Measurements from ENCODE around the gene GNA14. TPM values are rescaled to one million over a fixed set of nuclear protein-coding genes. Genes with fewer than 3 reads are reported as not detected.

GNA14 gene
- total and polyA plus RNA-seq, 7 donors: 0.31 to 1.1 (median 0.47) TPM

DNA sequence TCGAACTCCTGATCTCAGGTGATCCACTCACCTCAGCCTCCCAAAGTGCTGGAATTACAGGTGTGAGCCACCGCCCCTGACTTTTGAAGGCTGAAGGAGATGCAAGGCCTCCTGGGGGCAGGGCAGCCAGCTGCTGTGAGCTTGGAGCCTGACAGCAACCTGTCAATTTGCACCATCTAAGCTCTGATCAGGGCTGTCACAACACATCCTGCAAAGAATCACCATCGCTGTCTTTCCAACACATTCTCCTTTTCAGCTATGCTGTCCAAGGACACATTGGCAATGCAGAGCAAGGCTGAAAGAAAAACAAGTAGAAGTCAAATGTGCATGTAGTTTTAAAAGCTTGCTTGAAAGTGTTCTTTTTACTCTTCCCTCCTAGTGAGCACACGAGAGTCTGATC lies 54.6 kb downstream of the GNA14 start:
- intact Hi-C loops (cut with DNase I): loop anchor here in 1 of 2 donors (10.0 kb wide), 1 partner anchor 59 kb away; no protein-coding TSS in a partner anchor
- no peaks in the 10 kb centered on the region for H3K36me3 ChIP-seq (ENCODE audit: insufficient read depth in 1 of 2, low read depth in 1 of 2)
- no peak overlapping the region for H3K27ac ChIP-seq
- TF ChIP-seq, protein P1, sequence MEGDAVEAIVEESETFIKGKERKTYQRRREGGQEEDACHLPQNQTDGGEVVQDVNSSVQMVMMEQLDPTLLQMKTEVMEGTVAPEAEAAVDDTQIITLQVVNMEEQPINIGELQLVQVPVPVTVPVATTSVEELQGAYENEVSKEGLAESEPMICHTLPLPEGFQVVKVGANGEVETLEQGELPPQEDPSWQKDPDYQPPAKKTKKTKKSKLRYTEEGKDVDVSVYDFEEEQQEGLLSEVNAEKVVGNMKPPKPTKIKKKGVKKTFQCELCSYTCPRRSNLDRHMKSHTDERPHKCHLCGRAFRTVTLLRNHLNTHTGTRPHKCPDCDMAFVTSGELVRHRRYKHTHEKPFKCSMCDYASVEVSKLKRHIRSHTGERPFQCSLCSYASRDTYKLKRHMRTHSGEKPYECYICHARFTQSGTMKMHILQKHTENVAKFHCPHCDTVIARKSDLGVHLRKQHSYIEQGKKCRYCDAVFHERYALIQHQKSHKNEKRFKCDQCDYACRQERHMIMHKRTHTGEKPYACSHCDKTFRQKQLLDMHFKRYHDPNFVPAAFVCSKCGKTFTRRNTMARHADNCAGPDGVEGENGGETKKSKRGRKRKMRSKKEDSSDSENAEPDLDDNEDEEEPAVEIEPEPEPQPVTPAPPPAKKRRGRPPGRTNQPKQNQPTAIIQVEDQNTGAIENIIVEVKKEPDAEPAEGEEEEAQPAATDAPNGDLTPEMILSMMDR (IDR thresholded peaks at IDR 0.05): no peak
- DNase-seq (no peak), ATAC-seq (no peak)
- H3K4me1 ChIP-seq: peaks cover 5% of the 10 kb centered on the region
- H3K9me3 ChIP-seq: no peaks in the 10 kb centered on the region
- H3K27me3 ChIP-seq (ENCODE audit: insufficient read depth in 3 of 3, low read length in 2 of 3): peaks cover 0 to 1% (median 0%) of the 10 kb centered on the region in 3 donors
- WGBS, 3 donors: 78 to 93% (median 81%) methylated on average over 4 of the region's 4 CpGs
- no peak overlapping the region for H3K4me3 ChIP-seq

DNA sequence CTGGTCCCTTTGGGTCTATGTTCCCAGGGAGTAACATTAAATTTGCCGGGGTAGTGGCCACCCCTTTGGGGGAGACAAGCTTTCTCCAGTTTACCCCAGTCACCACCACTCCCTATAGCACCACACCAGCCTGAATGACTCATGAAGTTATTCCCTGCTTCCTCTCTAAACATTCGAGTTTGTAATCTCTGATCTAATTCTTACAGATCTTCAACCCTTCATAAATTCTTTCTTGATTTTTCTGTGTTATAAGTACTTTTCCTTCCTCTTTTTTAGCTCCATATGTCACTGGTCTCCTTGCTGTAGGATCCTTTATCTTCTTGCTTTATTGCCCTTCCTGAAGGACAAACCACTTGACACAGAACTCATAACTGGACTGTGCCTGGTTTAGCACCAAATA lies 55.6 kb downstream of the GNA14 start:
- no peaks in the 10 kb centered on the region for H3K9me3 ChIP-seq
- TF ChIP-seq, protein P1 (IDR thresholded peaks at IDR 0.05): no peak
- H3K27ac ChIP-seq: no peak overlapping the region
- DNase-seq (no peak), ATAC-seq (no peak)
- 77 to 83% (median 81%) methylated on average over 2 of the region's 2 CpGs for WGBS, 3 donors
- intact Hi-C loops (cut with DNase I): loop anchor here in 1 of 2 donors (10.0 kb wide), 1 partner anchor 58 kb away; no protein-coding TSS in a partner anchor
- H3K36me3 ChIP-seq (ENCODE audit: insufficient read depth in 1 of 2, low read depth in 1 of 2): no peaks in the 10 kb centered on the region
- H3K27me3 ChIP-seq (ENCODE audit: insufficient read depth in 3 of 3, low read length in 2 of 3): peaks cover 0 to 1% (median 0%) of the 10 kb centered on the region in 3 donors
- peaks cover 5% of the 10 kb centered on the region for H3K4me1 ChIP-seq
- H3K4me3 ChIP-seq: no peak overlapping the region

DNA sequence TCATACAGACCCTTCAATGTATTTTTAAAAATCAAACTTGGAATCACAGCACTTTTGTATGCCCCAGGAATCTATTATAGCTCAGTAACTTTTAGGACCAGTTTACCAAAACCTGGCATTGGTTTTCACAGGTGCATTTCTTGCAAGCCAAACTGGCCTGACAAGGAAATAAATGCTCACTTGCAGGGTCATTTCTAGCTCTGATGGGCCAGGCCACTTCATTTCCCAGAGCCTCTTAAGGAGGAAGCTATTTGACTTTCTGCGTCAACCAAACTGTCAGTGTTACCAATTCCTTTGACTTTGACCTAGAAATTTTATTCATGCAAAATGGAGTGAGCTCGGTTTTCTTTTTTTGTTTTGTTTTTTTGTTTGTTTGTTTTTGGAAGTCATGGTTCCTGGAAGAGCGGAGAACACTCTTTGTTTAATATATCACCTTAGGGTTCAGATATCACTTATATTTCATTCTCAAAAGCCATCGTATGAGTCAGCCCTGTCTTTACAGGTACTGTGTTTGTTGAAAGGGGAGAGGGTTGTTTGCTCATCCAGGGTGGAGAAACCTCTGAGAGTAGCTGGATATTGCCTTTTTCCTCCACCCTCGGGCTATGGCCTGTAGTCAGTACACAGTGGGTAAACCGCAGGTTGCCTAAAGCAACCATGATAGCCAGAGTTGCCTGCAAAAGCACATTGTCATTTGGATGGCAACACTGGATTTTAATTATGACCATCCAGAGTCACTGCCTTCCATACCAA lies 58.9 kb downstream of the GNA14 start:
- H3K4me1 ChIP-seq: no peaks in the 10 kb centered on the region
- TF ChIP-seq, protein P1 (IDR thresholded peaks at IDR 0.05): no peak
- DNase-seq (no peak), ATAC-seq (no peak)
- WGBS, 3 donors: 67 to 78% (median 74%) methylated on average over 6 of the region's 6 CpGs
- no peaks in the 10 kb centered on the region for H3K9me3 ChIP-seq
- intact Hi-C loops (cut with DNase I): no loop called here
- no peak overlapping the region for H3K27ac ChIP-seq
- H3K36me3 ChIP-seq (ENCODE audit: insufficient read depth in 1 of 2, low read depth in 1 of 2): no peaks in the 10 kb centered on the region
- H3K27me3 ChIP-seq (ENCODE audit: insufficient read depth in 3 of 3, low read length in 2 of 3): peaks cover 0 to 1% (median 0%) of the 10 kb centered on the region in 3 donors
- H3K4me3 ChIP-seq: no peak overlapping the region

DNA sequence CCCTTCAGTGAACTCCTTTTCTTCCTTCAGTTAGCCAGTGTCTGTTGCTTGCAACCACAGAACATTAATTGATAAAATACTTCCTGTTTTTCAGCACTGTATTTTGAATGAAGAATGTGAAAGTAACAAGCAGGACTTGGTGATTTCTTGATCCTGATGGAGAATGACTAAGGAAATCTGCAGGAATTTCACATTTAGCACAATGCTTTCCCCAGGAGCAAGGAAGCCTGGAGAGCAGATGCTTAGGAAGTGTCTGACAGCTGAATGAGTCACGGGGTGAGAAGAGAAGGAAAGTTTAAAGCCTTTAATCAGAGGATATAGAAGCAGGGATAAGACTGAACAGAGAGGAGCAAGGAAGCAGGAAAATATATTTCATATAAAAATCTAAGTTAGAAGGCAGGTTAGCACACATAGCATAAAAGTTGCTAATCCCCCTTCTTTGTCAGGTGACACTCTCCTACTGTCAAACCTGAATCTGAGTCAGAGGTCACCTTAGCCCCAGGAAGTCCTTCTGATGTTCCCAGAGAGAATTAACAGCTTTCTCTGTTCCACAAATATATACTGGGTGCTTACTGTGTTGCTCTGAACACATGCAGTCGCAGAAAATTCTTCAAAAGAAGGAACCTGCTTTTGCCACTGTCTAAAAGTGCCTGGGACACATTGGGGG lies 59.7 kb downstream of the GNA14 start:
- ATAC-seq: peak in 1 of 4 donors; percentile 48
- no peak overlapping the region for H3K27ac ChIP-seq

More for the DNA sequence above, 59.7 kb downstream of the GNA14 start:
- no peak for DNase-seq
- Histone ChIP-seq H3K4me3 (no peak overlapping the region), H3K4me1 (no peaks in the 10 kb centered on the region), H3K27me3 (ENCODE audit: insufficient read depth in 3 of 3, low read length in 2 of 3) (peaks cover 0 to 1% (median 0%) of the 10 kb centered on the region in 3 donors), H3K9me3 (no peaks in the 10 kb centered on the region), H3K36me3 (ENCODE audit: insufficient read depth in 1 of 2, low read depth in 1 of 2) (no peaks in the 10 kb centered on the region)
- WGBS, 3 donors: 38 to 46% (median 43%) methylated on average over 2 of the region's 2 CpGs
- TF ChIP-seq, protein P1 (IDR thresholded peaks at IDR 0.05): no peak
- intact Hi-C loops (cut with DNase I): no loop called here
